ENCODE data around the gene S100A5.
A peak's percentile ranks its signal among the peaks of the same experiment; 100 is the strongest.
"Not testable (repeated sequence)": the region's sequence is repeated elsewhere in the genome, so short reads cannot be mapped to it uniquely, and the experiment has no call there.

S100A5 gene

GRCh38 chr1:153540394-153541361, at the start of gene S100A5:
Gene S100A5, minus strand, starts transcription at chr1:153540934. Its CDS starts 743 bp downstream, at chr1:153540191.
- no peak for DNase-seq (ENCODE audit: low spot score)

GRCh38 chr1:153588482-153588881, 47.7 kb upstream of the S100A5 start:
- no peak for DNase-seq (ENCODE audit: low spot score)

- DNase-seq (ENCODE audit: low spot score): not testable (repeated sequence)
Observed at GRCh38 chr1:153588033-153588432, 47.3 kb upstream of the S100A5 start.

- no peak for DNase-seq (ENCODE audit: low spot score)
Observed at GRCh38 chr1:153587314-153587713, 46.6 kb upstream of the S100A5 start.

- DNase-seq (ENCODE audit: low spot score): no peak
Observed at GRCh38 chr1:153586347-153586746, 45.6 kb upstream of the S100A5 start.

- no peak for DNase-seq (ENCODE audit: low spot score)
Observed at GRCh38 chr1:153585006-153585405, 44.3 kb upstream of the S100A5 start.

GRCh38 chr1:153583976-153584375, 43.2 kb upstream of the S100A5 start:
- no peak for DNase-seq (ENCODE audit: low spot score)

GRCh38 chr1:153583514-153583913, 42.8 kb upstream of the S100A5 start:
- not testable (repeated sequence) for DNase-seq (ENCODE audit: low spot score)

- DNase-seq (ENCODE audit: low spot score): not testable (repeated sequence)
Observed at GRCh38 chr1:153582836-153583235, 42.1 kb upstream of the S100A5 start.

GRCh38 chr1:153578936-153579335, 38.2 kb upstream of the S100A5 start:
- DNase-seq (ENCODE audit: low spot score): no peak

- DNase-seq (ENCODE audit: low spot score): no peak
Observed at GRCh38 chr1:153578490-153578889, 37.8 kb upstream of the S100A5 start.

- DNase-seq (ENCODE audit: low spot score): no peak
Observed at GRCh38 chr1:153577624-153578051, 36.9 kb upstream of the S100A5 start.

- no peak for DNase-seq (ENCODE audit: low spot score)
Observed at GRCh38 chr1:153577138-153577537, 36.4 kb upstream of the S100A5 start.

- DNase-seq (ENCODE audit: low spot score): not testable (repeated sequence)
Observed at GRCh38 chr1:153575497-153575896, 34.8 kb upstream of the S100A5 start.

- not testable (repeated sequence) for DNase-seq (ENCODE audit: low spot score)
Observed at GRCh38 chr1:153575081-153575491, 34.4 kb upstream of the S100A5 start.

GRCh38 chr1:153573351-153573750, 32.6 kb upstream of the S100A5 start:
- no peak for DNase-seq (ENCODE audit: low spot score)

GRCh38 chr1:153572569-153573015, 31.9 kb upstream of the S100A5 start:
- DNase-seq (ENCODE audit: low spot score): peak; percentile 88

- no peak for DNase-seq (ENCODE audit: low spot score)
Observed at GRCh38 chr1:153571706-153572105, 31.0 kb upstream of the S100A5 start.

GRCh38 chr1:153570874-153571273, 30.1 kb upstream of the S100A5 start:
- no peak for DNase-seq (ENCODE audit: low spot score)

- DNase-seq (ENCODE audit: low spot score): no peak
Observed at GRCh38 chr1:153569465-153569864, 28.7 kb upstream of the S100A5 start.

GRCh38 chr1:153568367-153569099, 27.8 kb upstream of the S100A5 start:
- peak; percentile 93 for DNase-seq (ENCODE audit: low spot score)

- DNase-seq (ENCODE audit: low spot score): peak; percentile 89
Observed at GRCh38 chr1:153567621-153568366, 27.1 kb upstream of the S100A5 start.

Data from COLO829 (cell line).